HUES48 (cell line): ENCODE measurements around the gene EGF.
"Not testable (repeated sequence)": the region's sequence is repeated elsewhere in the genome, so short reads cannot be mapped to it uniquely, and the experiment has no call there.

Experiments used
- H3K27ac ChIP-seq: one replicate; pipeline ENCODE4 v1.7.0; 2013; ENCODE audit warnings: low read depth, low read length, inconsistent platforms
- H3K27me3 ChIP-seq: 2 replicates; pipeline ENCODE4 v1.6.1; 2013; ENCODE audit warnings: mild to moderate bottlenecking, low read length; ENCODE audit not compliant: control insufficient read depth, insufficient read depth
- H3K36me3 ChIP-seq: 2 replicates; pipeline ENCODE4 v1.6.1; 2013; ENCODE audit warnings: low read length; ENCODE audit not compliant: control insufficient read depth, insufficient read depth
- H3K4me1 ChIP-seq: 2 replicates; pipeline ENCODE4 v1.6.1; 2013; ENCODE audit warnings: mild to moderate bottlenecking, low read length; ENCODE audit not compliant: control insufficient read depth, insufficient read depth
- H3K4me3 ChIP-seq: 2 replicates; pipeline ENCODE4 v1.5.1; 2013; ENCODE audit warnings: mild to moderate bottlenecking, low read depth, low read length
- H3K9ac ChIP-seq: 2 replicates; pipeline ENCODE4 v1.6.1; 2013; ENCODE audit warnings: mild to moderate bottlenecking, low read depth, low read length, moderate library complexity
- H3K9me3 ChIP-seq: 2 replicates; pipeline ENCODE4 v1.6.1; 2013; ENCODE audit warnings: low read length; ENCODE audit not compliant: control insufficient read depth, insufficient read depth

The EGF gene

DNA sequence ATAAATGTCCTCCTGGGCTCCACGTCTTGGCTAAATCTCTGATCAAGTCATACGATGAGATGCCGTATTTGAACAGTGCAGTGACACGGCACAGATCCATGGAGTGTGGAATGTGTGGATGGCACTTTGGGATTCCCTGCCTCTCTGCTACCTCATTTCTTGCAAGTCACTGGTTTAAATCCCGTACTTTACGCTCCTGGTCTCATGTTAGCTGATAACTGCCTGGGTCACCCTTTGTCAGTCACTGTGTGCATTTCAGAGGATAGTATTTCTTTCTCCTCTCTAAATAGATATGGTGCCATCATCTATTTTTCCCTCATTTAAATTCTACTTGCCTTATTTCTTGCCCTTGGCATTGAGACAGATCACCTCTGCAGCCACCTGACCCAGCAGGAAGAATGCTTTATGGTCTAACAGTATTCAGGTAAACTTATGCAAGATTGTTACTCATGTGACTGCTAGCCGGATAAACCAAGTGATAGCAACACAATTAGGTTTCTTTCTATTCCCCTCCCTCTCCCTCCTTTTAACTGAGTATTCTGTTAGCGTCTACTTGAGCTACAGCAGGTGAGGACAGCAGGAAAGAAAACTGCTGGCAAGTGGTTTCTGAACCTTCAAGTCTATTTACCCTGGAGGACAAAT is 2.8 kb downstream of the EGF start:
- Histone ChIP-seq H3K4me1 (peaks cover 27% of the 10 kb centered on the region), H3K9me3 (no peaks in the 10 kb centered on the region), H3K36me3 (no peaks in the 10 kb centered on the region), H3K27me3 (no peaks in the 10 kb centered on the region), H3K9ac (no peak overlapping the region), H3K4me3 (no peak overlapping the region), H3K27ac (no peak overlapping the region)

DNA sequence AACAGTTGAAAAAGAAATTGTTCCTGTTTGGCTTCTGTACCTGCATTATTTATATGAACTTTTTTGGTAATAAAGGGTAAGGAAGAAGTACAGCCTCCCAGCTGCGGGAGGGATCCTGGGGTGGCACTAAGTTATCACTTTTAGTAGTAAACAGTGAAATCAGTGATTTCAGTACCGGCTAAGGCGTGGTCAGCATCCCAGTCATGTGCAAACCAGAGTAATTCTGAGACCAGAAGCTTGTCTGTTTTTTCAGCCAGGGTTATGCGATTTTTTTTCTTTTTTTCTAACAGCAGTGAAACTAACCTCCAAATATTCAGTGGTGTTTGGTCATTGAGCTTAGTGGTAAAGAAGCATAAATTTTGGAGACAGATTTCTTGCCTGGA is 3.3 kb downstream of the EGF start:
- Histone ChIP-seq H3K9ac (no peak overlapping the region), H3K27ac (no peak overlapping the region), H3K4me3 (no peak overlapping the region), H3K27me3 (no peaks in the 10 kb centered on the region), H3K36me3 (no peaks in the 10 kb centered on the region), H3K4me1 (peaks cover 29% of the 10 kb centered on the region), H3K9me3 (no peaks in the 10 kb centered on the region)

DNA sequence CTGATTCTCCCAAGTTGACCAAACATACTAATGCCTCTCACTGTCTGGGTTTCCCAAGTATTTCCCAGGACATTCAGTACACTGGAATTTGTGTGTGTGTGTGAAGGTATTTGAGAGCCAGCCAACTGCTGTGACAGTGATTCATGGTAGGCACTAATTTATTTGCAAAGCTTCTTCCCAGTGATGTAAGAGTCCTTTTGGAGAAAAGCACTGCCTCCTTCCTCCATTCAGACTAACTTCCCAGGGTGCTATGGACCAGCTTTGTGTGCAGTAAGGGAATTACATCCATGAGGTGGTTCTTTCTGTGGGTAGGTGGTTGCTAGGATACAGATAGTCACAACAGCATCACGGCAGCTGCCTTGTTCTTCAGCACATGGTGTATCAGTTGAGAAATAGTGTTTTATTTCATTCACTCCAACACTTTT is 8.7 kb downstream of the EGF start:
- Histone ChIP-seq H3K4me1 (peaks cover 9% of the 10 kb centered on the region; the same call in 1 of the 2 replicates), H3K27ac (peak overlapping the region; percentile 71), H3K27me3 (no peaks in the 10 kb centered on the region), H3K9me3 (no peaks in the 10 kb centered on the region), H3K4me3 (no peak overlapping the region), H3K36me3 (no peaks in the 10 kb centered on the region), H3K9ac (no peak overlapping the region)

DNA sequence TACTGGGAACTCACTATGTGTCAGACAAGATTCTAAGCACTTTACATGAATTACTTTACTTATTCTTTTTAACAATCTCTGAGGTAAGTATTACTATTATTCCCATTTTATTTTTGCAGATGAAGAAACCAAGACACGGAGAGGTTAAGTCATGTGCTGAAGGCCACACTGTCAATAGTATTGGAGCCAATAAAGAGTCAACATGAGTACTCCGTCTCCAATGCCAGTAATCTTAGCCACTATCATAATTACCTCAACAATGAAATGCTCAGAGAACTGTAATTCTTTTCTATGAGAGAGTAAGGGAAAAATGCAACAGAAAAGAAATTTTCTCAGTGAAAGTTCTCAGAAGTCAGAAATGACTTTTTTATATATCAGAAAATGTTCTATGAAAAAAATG is 12.7 kb downstream of the EGF start:
- H3K9me3 ChIP-seq: no peaks in the 10 kb centered on the region
- H3K36me3 ChIP-seq: no peaks in the 10 kb centered on the region
- H3K9ac ChIP-seq: no peak overlapping the region
- no peak overlapping the region for H3K4me3 ChIP-seq
- H3K27ac ChIP-seq: no peak overlapping the region
- H3K4me1 ChIP-seq: peaks cover 30% of the 10 kb centered on the region
- H3K27me3 ChIP-seq: no peaks in the 10 kb centered on the region

DNA sequence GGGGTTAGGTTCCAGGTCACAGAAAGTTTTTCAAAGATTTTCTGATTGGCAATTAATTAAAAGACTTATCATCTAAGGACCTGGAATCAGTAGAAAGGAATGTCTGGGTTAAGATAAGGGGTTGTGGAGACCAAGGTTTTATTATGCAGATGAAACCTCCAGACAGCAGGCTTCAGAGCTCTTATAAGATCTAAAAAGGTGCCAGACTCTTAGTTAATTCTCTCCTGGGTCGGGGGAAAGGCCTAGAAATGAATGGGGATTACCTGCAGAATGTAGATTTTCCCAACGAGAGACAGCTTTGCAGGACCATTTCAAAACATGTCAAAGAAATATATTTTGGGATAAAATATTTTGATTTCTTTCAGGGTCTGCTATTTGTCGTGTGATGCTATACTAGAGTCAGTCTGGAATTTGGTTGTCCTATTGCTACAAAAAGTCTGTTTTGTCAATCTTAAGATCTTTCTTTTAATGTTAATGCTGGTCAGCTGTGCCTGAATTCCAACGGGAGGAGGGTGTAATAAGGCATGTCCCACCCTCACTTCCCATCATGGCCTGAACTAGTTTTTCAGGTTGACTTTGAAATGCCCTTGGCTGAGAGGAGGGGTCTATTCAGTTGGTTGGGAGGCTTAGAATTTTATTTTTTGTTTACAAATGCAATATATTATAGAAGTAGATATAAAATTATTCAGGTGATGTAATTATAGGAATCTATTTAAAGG is 15.8 kb downstream of the EGF start:
- Histone ChIP-seq H3K27me3 (no peaks in the 10 kb centered on the region), H3K9me3 (no peaks in the 10 kb centered on the region), H3K4me3 (no peak overlapping the region), H3K27ac (peak overlapping the region; percentile 79), H3K9ac (no peak overlapping the region), H3K36me3 (no peaks in the 10 kb centered on the region), H3K4me1 (peaks cover 20% of the 10 kb centered on the region)

DNA sequence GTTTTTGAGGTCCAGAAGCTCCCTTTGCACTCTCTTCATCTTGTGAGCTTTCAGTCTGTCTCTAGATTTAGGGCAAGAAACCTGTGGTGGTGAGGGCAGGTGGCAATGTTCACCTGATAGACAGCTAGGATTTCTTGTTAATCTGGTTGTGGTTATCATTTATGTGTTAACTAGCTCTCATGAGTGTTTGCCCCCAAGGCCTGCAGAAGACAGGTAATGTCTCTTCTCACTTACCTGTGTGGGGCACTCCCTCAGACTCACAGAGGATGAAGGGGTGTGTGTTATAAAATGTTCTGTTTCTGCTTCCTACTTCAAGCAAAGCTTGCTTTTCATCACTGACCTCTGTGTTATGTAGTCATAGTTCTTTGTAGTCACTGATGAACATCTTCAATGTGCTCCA is 17.8 kb downstream of the EGF start:
- H3K27me3 ChIP-seq: no peaks in the 10 kb centered on the region
- H3K4me3 ChIP-seq: no peak overlapping the region
- H3K9me3 ChIP-seq: no peaks in the 10 kb centered on the region
- H3K4me1 ChIP-seq: peaks cover 20% of the 10 kb centered on the region
- no peak overlapping the region for H3K27ac ChIP-seq
- no peaks in the 10 kb centered on the region for H3K36me3 ChIP-seq
- no peak overlapping the region for H3K9ac ChIP-seq

DNA sequence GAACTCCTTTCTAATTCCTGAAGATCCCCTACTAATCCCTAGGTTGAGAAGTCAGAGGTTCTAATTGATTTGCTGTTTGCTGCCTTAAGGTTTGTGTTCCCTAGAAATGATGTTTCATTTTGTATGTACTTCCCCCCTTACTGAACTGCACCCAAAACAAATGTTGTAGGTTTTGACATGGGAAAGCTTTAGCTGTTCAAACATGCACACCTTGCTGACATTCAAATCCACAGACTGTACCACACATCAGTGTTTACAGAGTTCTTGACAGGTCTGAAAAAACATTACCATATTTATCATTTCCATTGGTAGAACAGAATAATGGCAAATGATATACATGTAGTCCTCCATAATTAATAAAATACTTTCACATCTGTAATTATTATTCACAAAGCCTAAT is 18.2 kb downstream of the EGF start:
- H3K4me1 ChIP-seq: peaks cover 20% of the 10 kb centered on the region
- no peaks in the 10 kb centered on the region for H3K27me3 ChIP-seq
- H3K36me3 ChIP-seq: no peaks in the 10 kb centered on the region
- no peak overlapping the region for H3K27ac ChIP-seq
- H3K4me3 ChIP-seq: no peak overlapping the region
- H3K9ac ChIP-seq: no peak overlapping the region
- H3K9me3 ChIP-seq: no peaks in the 10 kb centered on the region

DNA sequence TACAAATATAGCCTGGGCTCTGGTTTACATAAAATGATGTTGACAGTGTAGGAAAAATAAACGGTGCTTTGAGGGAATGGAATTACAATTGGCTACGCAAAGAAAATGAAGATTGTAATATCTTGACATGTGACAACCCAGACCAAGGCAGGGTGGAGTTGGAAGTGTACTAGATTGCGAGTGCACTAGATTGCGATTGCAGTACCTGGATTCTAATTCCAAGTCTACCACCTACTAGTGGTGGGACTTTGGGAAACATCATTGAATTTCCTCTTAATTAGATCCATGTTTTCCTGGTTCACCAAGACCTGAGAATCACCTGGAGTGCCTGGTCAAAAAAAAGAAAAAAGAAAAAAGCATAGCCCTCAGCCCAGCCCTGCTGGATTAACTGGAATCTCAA is 18.6 kb downstream of the EGF start:
- Histone ChIP-seq H3K27ac (no peak overlapping the region), H3K36me3 (no peaks in the 10 kb centered on the region), H3K4me3 (no peak overlapping the region), H3K27me3 (no peaks in the 10 kb centered on the region), H3K9me3 (no peaks in the 10 kb centered on the region), H3K4me1 (peaks cover 20% of the 10 kb centered on the region), H3K9ac (no peak overlapping the region)

DNA sequence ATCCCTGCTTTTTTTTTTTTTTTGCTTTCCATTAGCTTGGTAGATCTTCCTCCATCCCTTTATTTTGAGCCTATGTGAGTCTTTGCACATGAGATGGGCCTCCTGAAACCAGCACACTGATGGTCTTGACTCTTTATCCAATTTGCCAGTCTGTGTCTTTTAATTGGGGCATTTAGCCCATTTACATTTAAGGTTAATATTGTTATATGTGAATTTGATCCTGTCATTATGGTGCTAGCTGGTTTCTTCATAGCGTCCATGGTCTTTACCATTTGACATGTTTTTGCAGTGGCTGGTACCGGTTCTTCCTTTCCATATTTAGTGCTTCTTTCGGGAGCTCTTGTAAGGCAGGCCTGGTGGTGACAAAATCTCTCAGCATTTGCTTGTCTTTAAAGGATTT is 24.7 kb downstream of the EGF start:
- not testable (repeated sequence) for H3K27me3 ChIP-seq, H3K4me3 ChIP-seq, H3K27ac ChIP-seq, H3K9ac ChIP-seq, H3K4me1 ChIP-seq, H3K9me3 ChIP-seq, H3K36me3 ChIP-seq

DNA sequence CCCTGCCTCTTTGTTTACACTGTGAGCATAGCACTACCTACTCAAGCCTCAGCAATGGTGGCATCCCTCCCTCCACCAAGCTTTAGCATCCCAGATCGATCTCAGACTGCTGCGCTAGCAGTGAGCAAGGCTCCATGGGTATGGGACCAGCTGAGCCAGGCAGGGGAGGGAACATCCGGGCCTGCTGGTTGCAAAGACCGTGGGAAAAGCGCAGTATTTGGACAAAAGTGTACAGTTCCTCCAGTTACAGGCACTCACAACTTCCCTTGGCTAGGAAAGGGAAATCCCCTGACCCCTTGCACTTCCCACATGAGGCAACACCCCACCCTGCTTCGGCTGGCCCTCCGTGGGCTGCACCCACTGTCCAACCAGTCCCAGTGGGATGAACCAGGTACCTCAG is 26.5 kb downstream of the EGF start:
- no peak overlapping the region for H3K27ac ChIP-seq
- H3K4me1 ChIP-seq: no peaks in the 10 kb centered on the region
- H3K9me3 ChIP-seq: no peaks in the 10 kb centered on the region
- H3K27me3 ChIP-seq: no peaks in the 10 kb centered on the region
- H3K9ac ChIP-seq: no peak overlapping the region
- H3K4me3 ChIP-seq: no peak overlapping the region
- H3K36me3 ChIP-seq: no peaks in the 10 kb centered on the region

DNA sequence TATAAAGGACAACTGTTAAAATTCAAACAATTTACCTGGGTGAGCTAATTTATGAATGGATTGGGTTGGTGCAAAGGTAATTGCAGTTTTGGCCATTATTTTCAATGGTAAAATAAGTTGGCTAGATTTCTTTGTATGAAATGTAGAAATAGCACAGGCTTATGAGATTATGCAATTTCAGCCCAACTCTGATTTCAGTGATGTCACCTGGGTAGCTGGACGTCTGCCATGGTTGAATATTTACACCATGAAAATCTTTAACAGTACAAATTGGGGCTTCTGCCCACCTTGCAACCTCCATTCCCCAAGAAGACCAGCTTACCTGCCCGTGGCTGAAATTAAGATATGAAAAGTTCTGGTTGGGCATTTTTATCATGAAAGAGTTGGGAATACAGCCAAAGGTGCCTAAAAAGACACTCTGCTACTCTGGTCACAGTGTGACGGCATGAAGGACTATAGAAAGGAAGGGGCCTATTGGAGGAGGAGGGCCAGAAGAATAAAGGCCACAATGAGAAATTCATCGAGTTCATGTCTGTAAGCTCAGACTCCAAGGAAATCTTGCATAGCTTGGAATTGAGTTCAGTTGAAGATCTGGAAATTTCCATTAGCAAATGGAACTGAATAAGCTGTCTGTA is 29.7 kb downstream of the EGF start:
- Histone ChIP-seq H3K36me3 (no peaks in the 10 kb centered on the region), H3K4me1 (0 out of 2 replicates have a peak, but pooled peaks cover 7% of the 10 kb centered on the region), H3K27ac (no peak overlapping the region), H3K9ac (no peak overlapping the region), H3K9me3 (no peaks in the 10 kb centered on the region), H3K4me3 (no peak overlapping the region), H3K27me3 (no peaks in the 10 kb centered on the region)
